Measurements from ENCODE around the gene BSDC1. TPM values are rescaled to one million over a fixed set of nuclear protein-coding genes. Genes with fewer than 3 reads are reported as not detected.
A peak's percentile ranks its signal among the peaks of the same experiment; 100 is the strongest.
"Not testable (repeated sequence)": the region's sequence is repeated elsewhere in the genome, so short reads cannot be mapped to it uniquely, and the experiment has no call there.

The BSDC1 gene
- total RNA-seq, 1 experiment from 2014 or later, result 40.7 TPM

DNA sequence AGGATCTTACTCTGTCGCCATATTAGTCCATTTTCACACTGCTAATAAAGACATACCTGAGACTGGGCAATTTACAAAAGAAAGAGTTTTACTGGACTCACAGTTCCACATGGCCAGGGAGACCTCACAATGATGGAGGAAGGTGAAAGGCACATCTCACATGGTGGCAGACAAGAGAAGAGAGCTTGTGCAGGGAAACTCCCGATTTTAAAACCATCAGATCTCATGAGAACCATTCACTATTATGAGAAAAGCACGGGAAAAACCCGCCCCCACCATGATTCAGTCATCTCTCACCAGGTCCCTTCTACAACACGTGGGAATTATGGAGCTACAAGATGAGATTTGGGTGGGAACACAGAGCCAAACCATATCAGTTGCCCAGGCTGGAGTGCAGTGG, 2.3 kb upstream of the BSDC1 start:
- in situ Hi-C loops (cut with HindIII; ENCODE audit: low sequenced_read_pairs); DNase-seq (ENCODE audit: low spot score): not testable (repeated sequence)

GRCh38 chr1:32394890-32395432, 720 bp upstream of the BSDC1 start:
- in situ Hi-C loops (cut with HindIII; ENCODE audit: low sequenced_read_pairs), result no loop called here
- no peak for DNase-seq (ENCODE audit: low spot score)

DNA sequence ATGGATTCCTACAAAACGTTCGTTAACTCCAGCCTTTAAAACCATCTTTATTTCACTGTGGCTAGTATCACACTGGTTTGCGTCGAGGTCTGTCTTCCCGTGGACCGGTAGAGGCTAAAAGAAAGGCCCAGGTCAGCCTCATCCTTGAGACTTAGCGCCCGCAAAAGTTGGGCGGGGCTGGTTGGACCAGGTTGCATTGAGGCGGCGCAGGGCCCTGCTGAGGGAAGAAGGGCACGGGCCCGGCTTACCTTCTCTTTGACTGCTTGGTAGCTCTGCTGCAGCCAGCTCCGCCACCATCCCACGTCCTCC, 455 bp downstream of the BSDC1 start:
- in situ Hi-C loops (cut with HindIII; ENCODE audit: low sequenced_read_pairs), result no loop called here

GRCh38 chr1:32393136-32393535, 1.1 kb downstream of the BSDC1 start:
- DNase-seq (ENCODE audit: low spot score), result no peak
- in situ Hi-C loops (cut with HindIII; ENCODE audit: low sequenced_read_pairs), result no loop called here

More for the DNA sequence above, 455 bp downstream of the BSDC1 start:
- no peak for DNase-seq (ENCODE audit: low spot score)

DNA sequence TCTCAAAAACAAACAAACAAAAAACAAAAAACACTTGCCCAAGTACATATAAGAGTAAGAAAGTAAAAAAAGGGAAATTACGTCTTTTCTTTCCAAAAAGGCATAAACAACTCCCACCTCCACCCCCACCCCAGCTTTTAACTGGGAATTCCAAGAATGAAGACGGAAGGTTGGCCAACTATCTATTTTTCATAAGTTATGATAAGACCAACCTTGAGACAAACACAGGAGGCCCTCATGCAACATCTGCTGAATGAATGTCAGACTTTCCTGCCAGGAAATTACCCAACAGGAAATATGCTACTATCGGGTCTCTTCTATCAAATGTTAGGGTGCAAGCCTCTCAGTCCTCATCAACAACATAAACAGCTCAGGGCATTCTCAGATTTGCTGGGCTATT, 1.9 kb downstream of the BSDC1 start:
- in situ Hi-C loops (cut with HindIII; ENCODE audit: low sequenced_read_pairs), result no loop called here
- DNase-seq (ENCODE audit: low spot score), result no peak

GRCh38 chr1:32390904-32391870, 3.1 kb downstream of the BSDC1 start:
- in situ Hi-C loops (cut with HindIII; ENCODE audit: low sequenced_read_pairs), result no loop called here
- no peak for DNase-seq (ENCODE audit: low spot score)

DNA sequence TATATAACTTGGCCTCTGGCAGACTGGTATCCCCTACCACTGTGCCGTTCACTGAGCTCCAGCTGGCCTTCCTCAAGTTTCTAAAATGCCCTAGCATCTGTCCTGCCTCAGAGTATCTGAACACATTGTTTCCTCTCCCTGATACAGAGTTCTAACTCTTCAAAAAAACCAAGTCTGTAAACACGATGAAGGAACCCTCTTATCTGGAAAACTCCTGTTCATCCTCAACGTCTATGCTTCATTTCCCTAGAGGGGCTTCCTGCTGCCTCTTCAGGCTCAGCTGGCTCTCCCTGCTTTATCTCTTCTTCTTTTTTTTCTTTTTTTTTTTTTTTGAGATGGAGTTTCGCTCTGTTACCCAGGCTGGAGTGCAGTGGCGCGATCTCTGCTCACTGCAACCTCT, 5.6 kb downstream of the BSDC1 start:
- in situ Hi-C loops (cut with HindIII; ENCODE audit: low sequenced_read_pairs), result no loop called here
- DNase-seq (ENCODE audit: low spot score), result no peak

DNA sequence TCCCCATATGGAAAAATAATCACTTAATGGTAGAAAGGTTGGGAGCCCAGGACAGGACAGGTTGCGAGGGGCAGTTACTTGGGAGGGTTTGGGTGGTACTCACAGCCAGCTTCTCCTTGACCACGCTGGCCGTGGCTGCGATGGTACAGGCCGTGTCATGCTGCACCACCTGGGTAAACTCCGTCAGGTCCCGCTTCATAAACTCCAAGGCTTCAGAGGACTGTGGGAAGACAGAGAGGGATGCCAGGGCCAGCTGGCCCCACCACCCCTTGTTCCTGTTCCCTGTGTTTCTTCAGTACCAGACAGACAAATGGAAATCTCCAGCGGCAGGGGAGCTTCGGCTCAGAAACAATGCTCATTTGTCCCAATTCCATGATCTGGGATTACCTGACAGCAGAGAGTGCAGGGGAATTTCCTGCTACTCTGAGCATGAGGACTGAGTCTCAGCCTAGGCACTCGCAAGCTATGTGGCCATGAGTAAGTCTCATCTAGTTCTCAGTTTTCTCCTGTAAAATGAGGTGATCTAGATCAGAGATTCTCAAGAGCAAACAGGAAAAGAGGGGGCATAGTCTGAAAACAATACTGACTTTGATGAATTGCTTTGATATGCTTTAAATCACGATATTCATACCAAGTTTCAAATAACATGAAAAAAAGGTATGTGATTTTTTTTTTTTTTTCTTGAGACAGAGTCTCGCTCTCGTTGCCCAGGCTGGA, 7.4 kb downstream of the BSDC1 start:
- DNase-seq (ENCODE audit: low spot score), result no peak
- in situ Hi-C loops (cut with HindIII; ENCODE audit: low sequenced_read_pairs), result no loop called here

GRCh38 chr1:32380057-32380456, 14.2 kb downstream of the BSDC1 start:
- no peak for DNase-seq (ENCODE audit: low spot score)
- in situ Hi-C loops (cut with HindIII; ENCODE audit: low sequenced_read_pairs), result no loop called here

- no peak for DNase-seq (ENCODE audit: low spot score)
- in situ Hi-C loops (cut with HindIII; ENCODE audit: low sequenced_read_pairs), result no loop called here
These were observed 16.6 kb downstream of the BSDC1 start for GRCh38 chr1:32377541-32378220.

- DNase-seq (ENCODE audit: low spot score), result no peak
- in situ Hi-C loops (cut with HindIII; ENCODE audit: low sequenced_read_pairs), result no loop called here
These were observed 18.0 kb downstream of the BSDC1 start for GRCh38 chr1:32376199-32376598.

DNA sequence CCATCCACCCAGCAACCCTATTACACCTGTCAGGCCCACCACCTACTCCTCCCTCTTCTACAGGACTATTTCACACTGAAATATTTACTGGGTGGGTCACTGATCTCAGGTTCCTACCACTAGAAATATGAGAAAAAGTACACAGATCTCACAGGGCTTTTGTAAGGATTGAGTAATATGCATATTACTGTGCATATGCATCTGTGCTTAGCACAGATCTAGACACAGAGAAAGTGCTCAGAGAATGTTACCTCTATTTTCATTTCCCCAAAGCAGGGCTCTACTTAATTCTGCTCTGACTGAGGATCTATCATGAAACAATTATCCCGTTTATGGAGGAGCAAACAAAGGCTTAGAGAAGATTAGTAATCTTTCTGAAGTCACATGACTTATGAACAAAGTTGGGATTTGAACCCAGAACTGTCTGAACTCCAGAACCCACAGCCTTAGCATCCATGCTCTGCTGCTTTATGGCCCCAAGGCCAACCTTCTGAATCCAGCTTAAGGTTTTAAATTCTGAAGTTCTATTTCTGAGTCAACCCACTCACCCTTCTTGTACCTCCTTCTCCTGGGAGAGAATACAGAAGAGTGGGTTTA, 20.1 kb downstream of the BSDC1 start:
- in situ Hi-C loops (cut with HindIII; ENCODE audit: low sequenced_read_pairs), result no loop called here
- no peak for DNase-seq (ENCODE audit: low spot score)

- in situ Hi-C loops (cut with HindIII; ENCODE audit: low sequenced_read_pairs), result no loop called here
- no peak for DNase-seq (ENCODE audit: low spot score)
These were observed 22.0 kb downstream of the BSDC1 start for GRCh38 chr1:32372149-32372756.

DNA sequence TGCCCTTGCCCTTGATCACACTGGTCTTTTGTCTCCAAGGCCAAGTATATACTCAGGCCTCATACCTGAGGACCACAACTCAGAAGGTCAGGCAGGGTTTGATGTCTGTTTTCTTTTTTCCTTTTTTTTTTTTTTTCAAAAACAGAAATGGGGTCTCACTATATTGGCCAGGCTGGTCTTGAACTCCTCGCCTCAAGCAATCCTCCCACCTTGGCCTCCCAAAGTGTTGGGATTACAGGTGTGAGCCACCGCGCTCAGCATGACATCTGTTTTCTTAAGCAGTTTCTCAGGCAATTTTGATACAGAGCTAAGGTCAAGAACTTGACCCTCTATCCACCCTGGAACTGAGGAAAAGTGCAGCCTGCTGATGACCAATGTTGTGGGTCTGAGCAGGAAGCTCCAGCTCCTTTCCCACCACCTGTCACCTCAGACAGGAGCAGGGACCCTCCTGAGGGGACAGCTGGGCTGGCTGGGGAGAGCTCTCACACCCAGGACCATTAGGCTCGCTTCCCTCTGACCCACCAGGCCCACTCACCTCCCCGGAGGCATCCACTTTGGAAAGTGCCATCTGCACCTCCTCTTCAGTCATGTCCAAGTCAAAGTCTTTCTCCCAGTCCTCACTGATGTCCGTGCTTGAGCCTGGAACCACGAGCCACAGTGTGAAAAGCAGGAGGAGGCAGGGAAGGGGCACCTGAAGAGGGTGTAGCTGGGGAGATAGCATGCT, 26.2 kb downstream of the BSDC1 start:
- in situ Hi-C loops (cut with HindIII; ENCODE audit: low sequenced_read_pairs), result no loop called here
- no peak for DNase-seq (ENCODE audit: low spot score)

GRCh38 chr1:32365445-32365844, 28.8 kb downstream of the BSDC1 start:
- in situ Hi-C loops (cut with HindIII; ENCODE audit: low sequenced_read_pairs), result no loop called here
- DNase-seq (ENCODE audit: low spot score), result no peak

GRCh38 chr1:32364836-32365235, 29.4 kb downstream of the BSDC1 start:
- no peak for DNase-seq (ENCODE audit: low spot score)
- in situ Hi-C loops (cut with HindIII; ENCODE audit: low sequenced_read_pairs), result no loop called here

- DNase-seq (ENCODE audit: low spot score), result peak; percentile 37
- in situ Hi-C loops (cut with HindIII; ENCODE audit: low sequenced_read_pairs), result no loop called here
These were observed 30.5 kb downstream of the BSDC1 start for GRCh38 chr1:32363713-32364112.
